Rectal smooth muscle tissue (tissue), 1 donor: ENCODE measurements around the gene PITPNM1.

Source experiments
- H3K27ac ChIP-seq: one replicate; pipeline ENCODE4 v1.7.0; 2013; ENCODE audit warnings: low read depth, low read length, inconsistent platforms
- H3K27me3 ChIP-seq: one replicate; pipeline ENCODE4 v1.7.0; 2013; ENCODE audit warnings: low read length; ENCODE audit not compliant: control insufficient read depth, insufficient read depth
- H3K36me3 ChIP-seq: one replicate; pipeline ENCODE4 v1.7.0; 2013; ENCODE audit warnings: low read length; ENCODE audit not compliant: control insufficient read depth, insufficient read depth
- H3K4me1 ChIP-seq: one replicate; pipeline ENCODE4 v1.7.0; 2013; ENCODE audit warnings: low read length; ENCODE audit not compliant: control insufficient read depth, insufficient read depth
- H3K4me3 ChIP-seq: one replicate; pipeline ENCODE4 v1.7.0; 2013; ENCODE audit warnings: low read length
- H3K9ac ChIP-seq: one replicate; pipeline ENCODE4 v1.7.0; 2013; ENCODE audit warnings: low read length

PITPNM1 gene

DNA sequence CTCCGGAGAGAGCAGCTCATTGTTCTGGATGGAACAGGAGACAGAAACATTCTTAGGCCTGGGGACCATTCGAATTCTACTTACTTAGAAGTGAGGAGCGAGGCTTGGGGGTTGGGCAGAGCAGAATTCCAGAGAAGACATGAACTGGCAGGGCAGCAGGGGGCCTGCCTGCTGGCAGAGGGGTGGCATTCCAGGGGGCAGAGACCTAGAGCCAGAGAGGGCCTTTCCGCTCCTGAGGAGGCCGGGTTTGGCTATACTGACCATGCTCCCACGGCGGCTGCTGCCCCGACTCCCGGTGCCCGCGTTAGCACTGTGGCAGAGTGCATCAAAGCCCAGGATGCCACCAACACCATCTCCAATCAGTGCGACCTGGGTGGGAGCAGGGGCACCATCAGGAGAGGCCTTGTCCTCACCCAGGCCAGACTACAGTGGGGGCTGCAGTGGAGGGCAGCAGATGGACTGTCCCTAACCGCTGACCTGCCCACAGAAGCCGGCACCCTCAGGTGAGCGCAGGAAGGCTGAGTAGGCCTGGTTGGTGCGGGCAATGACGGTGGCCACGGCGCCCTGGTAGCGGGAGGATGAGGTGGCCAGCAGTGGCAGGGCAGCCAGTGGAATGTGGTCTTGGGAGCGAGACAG is 7.4 kb downstream of the PITPNM1 start:
- no peak overlapping the region for H3K9ac ChIP-seq
- H3K4me1 ChIP-seq: no peaks in the 10 kb centered on the region
- peaks cover 6% of the 10 kb centered on the region for H3K36me3 ChIP-seq
- H3K27me3 ChIP-seq: no peaks in the 10 kb centered on the region
- no peak overlapping the region for H3K27ac ChIP-seq
- no peak overlapping the region for H3K4me3 ChIP-seq

DNA sequence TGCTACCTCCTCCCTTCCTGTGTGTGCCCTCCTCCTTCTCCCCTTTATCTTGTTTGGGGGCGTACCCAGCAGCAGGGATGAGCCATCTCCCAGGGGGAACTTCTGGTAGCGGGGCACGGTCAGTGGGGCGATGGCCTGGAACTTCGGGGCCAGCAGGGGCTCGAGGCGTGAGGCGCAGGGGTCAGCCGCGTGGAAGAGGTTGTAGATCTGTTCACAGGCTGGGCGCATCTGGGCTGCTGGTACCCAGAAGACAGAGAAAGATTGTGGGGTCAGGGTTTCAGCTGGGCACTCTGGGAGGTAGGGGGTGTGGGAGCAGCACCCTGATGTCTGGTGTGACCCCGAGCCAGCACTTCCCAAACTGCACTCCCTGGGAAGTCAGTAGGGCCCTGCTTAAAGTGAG is 9.1 kb downstream of the PITPNM1 start:
- Histone ChIP-seq H3K9ac (no peak overlapping the region), H3K36me3 (peaks cover 6% of the 10 kb centered on the region), H3K4me1 (no peaks in the 10 kb centered on the region), H3K27me3 (no peaks in the 10 kb centered on the region), H3K27ac (no peak overlapping the region), H3K4me3 (no peak overlapping the region)

DNA sequence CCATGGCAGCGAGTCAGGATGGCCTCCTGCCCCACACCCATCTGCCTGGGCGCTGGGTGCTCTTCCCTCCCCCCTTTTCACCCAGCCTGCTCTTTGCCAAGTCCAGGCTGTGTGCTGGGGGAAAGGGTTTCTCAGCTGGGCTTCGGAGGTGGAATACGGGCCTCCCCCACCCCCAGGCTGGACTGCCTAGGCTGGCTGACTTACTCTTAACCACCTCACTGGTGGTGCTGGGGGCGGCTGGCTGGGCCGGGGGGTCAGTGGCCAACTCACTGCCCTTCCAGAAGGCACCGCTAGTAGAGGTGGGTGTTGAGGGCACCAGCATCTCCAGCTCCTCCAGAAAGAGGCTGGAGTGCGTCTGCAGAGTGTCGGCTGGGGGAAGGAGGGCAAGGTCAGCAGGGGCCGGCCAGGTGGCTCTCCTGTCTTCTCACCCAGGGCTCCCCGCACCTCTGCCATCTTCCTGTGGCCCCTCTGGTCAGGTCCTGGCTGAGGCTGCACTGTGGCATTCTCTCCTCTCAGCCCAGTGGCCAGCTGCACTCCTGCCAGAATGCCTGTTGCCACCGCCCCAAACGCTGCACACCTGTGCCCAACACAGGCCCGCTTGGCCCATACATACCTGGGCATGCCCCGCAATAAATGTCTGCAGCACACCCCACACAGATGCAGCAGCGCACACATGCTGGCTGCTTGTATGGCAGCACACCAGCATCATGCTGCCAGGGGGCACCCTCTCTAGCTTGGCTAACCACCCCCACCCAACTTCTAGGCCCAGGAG is 9.7 kb downstream of the PITPNM1 start:
- H3K36me3 ChIP-seq: peaks cover 6% of the 10 kb centered on the region
- H3K27ac ChIP-seq: no peak overlapping the region
- no peaks in the 10 kb centered on the region for H3K4me1 ChIP-seq
- H3K9ac ChIP-seq: no peak overlapping the region
- H3K4me3 ChIP-seq: no peak overlapping the region
- H3K27me3 ChIP-seq: no peaks in the 10 kb centered on the region

DNA sequence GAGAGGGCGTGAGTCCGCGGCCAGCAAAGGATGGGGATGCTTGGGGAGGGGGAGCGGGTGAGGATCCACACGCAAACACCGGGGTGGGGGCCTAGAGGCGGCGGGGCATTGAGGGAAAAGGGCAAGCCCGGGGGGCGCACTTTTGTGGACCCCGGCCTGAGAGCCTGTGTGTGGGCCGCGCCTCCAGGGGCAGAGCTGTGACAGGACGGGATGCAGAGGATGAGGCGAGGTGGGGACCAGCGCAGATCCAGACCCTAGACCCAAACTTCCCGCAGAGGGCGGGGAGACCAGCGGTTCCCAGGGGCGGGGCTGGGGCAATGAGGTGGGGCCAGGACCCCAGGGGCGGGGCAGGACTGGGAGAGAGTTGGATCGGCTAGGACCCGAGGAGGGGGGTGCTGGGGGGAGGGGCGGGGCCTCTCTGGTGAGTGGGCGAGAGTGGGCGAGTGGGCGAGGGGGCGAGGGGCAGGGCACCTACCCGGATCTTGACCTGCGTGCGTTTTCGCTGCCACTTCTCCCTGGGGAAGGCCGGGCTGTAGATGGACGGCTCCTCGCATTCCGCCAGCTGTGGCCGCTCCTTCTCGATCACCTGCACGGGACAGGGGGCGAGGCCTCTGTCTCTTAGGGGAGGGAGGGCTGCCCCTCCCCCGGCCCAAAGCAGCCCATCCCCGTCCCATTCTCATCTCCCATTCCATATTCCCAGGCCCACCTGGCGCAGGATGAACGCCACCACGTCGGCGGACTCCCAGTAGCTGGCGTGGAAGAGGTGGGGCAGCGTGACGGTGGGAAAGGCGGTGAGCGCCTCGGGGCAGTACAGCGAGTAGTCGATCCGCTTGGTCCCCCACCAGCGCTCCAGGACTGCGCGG is 10.6 kb downstream of the PITPNM1 start:
- Histone ChIP-seq H3K27ac (no peak overlapping the region), H3K4me3 (no peak overlapping the region), H3K9ac (no peak overlapping the region), H3K4me1 (no peaks in the 10 kb centered on the region), H3K27me3 (no peaks in the 10 kb centered on the region), H3K36me3 (peaks cover 12% of the 10 kb centered on the region)

DNA sequence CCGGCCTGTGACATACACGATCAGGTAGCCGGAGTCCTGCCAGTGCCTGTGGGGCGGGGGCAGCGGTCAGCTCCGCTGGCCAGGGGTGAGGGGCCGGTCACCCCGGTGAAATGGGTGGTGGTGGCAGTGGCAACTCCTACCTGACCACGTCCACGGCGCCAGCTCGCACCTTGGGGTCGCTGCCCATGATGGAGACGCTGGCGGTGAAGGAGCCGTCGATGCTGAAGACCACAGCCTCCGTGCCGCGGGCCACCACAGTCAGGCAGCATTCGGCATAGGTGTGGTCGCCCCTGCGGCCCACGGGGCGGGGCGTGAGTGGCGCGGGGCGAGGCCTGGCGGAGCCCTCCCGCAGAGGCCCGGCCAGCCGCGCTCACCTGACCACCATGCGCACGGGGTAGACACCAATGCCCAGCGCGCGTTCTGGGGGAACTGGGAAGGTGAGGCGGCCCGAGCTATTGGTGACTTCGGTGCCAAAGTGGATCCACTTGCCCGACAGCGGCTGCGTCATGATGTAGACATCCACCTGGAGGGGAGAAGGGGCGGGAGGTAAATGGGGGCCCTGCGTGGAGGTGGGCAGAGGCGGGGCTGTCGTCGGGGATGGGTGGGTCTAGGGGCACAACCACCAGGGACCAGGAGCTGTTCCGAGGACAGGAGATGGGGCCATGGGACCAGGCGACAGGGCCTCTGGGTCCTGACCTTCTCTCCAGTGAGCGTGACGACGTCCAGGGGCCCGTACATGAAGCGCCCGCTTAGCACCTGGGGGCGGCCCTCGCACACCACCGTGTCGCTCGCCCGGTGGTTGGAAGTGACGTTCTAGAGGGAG is 11.4 kb downstream of the PITPNM1 start:
- H3K4me3 ChIP-seq: no peak overlapping the region
- no peaks in the 10 kb centered on the region for H3K27me3 ChIP-seq
- H3K27ac ChIP-seq: no peak overlapping the region
- H3K36me3 ChIP-seq: peaks cover 11% of the 10 kb centered on the region
- H3K4me1 ChIP-seq: no peaks in the 10 kb centered on the region
- no peak overlapping the region for H3K9ac ChIP-seq

DNA sequence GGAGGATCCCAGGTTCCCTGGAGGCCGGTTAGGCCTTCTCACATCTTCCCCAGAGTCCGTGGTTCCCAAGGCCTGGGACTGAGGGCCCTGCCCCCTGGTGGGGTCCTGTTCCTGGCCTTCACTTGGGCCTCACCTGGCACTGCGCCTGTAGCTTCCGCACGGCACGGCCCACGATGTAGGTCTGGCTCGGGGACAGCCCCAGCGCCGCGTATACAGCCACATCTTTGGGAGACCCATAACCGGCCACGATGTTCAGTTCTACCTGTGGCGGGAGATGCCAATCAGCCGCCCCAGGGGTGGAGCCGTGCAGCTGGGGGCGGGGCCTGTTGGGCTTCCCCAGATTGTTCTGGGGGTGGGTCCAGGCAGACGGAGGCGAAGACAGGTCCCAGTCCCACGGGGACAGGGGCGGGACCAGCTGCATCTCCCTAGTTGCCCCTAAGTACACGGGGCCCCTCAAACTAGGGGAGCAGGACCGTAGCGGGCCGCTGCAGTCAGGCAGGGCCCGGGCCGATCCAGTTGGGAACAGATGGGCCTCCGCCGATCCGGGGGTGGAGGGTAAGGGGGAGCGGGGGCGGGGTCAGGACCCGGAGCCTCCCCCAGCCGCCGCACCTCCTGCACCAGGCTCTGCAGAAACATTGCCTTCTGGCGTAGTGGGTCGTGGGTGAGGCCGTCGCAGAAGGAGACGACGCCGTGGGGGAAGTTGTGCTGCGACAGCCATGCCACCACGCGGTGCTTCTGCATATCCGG is 12.2 kb downstream of the PITPNM1 start:
- no peak overlapping the region for H3K27ac ChIP-seq
- peaks cover 11% of the 10 kb centered on the region for H3K36me3 ChIP-seq
- no peak overlapping the region for H3K9ac ChIP-seq
- no peaks in the 10 kb centered on the region for H3K4me1 ChIP-seq
- H3K4me3 ChIP-seq: no peak overlapping the region
- no peaks in the 10 kb centered on the region for H3K27me3 ChIP-seq

DNA sequence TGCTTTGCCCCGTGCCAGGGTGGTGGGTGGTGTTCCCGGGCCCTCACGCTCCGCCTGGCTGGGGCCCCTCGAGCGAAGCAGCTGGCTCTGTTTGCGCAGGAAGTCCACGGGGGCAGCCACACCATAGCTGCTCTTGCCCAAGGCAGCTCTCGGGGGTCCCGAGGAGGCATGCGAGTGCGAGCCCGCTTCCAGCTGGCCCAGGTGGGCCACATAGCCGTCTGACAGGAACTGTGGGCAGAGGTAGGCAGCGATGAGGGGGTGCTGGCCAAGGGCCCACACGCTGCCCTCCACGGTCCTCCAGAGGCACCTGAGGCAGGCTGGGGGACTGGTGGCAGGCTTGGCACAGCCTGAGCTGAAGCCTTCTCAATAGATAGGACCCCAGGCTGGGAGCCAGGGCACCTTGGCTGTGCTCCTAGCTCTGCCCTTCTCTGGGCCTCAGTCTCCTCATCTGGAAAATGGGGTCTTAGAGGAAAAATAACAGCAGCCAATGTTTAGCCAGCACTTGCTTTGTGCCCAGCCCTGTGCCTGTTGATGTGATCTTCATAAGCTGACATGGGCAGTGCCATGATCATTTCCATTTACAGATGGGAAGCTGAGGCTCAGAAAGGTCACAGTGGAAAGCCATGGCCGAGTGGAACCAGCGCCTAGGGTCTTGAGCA is 13.0 kb downstream of the PITPNM1 start:
- no peak overlapping the region for H3K9ac ChIP-seq
- H3K36me3 ChIP-seq: peaks cover 14% of the 10 kb centered on the region
- H3K4me1 ChIP-seq: no peaks in the 10 kb centered on the region
- H3K27me3 ChIP-seq: no peaks in the 10 kb centered on the region
- H3K4me3 ChIP-seq: no peak overlapping the region
- no peak overlapping the region for H3K27ac ChIP-seq

DNA sequence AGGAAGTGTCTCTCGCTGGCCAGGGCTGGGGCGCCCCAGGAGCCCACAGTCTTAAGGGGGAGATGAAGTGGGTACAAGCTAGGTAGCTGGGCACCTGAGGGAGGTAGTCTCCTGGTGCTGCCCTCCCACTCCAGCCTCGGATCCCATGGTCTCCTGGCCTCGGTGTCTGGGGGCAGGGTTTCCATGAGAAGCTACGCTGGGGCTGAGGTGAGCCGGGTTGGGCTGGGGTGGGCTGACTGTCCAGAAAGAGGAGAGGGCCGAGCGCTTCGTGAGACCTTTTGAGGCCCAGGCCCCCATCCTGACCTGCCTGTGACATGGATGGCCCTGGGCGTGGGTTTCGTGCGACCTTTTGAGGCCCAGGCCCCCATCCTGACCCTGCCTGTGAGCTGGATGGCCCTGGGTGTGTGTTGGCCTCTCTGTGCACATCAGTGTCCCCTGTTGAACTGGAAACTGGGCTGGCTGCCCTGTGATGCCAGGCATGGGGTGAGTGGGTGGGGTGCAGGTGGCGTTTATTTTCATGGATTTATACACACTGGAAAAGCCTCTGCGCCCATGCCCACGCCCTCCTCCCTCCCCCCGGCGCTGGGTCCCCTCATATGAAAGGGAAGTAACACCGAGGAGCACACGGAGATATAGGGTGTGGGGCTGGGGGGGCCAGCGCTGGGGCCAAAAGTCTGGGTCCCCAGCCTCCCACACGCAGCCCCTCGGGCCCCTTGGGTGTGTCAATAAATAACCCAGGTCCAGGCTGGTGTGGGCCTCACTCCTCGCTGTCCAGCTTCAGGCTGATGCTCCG is 13.7 kb downstream of the PITPNM1 start:
- H3K4me1 ChIP-seq: no peaks in the 10 kb centered on the region
- peaks cover 14% of the 10 kb centered on the region for H3K36me3 ChIP-seq
- no peak overlapping the region for H3K4me3 ChIP-seq
- H3K27ac ChIP-seq: no peak overlapping the region
- no peak overlapping the region for H3K9ac ChIP-seq
- no peaks in the 10 kb centered on the region for H3K27me3 ChIP-seq

DNA sequence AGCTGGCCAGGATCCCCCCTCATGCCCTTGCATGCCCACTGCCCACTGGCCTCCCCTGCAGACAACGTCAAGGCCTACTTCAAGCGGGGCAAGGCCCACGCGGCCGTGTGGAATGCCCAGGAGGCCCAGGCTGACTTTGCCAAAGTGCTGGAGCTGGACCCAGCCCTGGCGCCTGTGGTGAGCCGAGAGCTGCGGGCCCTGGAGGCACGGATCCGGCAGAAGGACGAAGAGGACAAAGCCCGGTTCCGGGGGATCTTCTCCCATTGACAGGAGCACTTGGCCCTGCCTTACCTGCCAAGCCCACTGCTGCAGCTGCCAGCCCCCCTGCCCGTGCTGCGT is 14.5 kb downstream of the PITPNM1 start:
- Histone ChIP-seq H3K36me3 (peaks cover 11% of the 10 kb centered on the region), H3K4me3 (no peak overlapping the region), H3K27ac (no peak overlapping the region), H3K9ac (no peak overlapping the region), H3K4me1 (no peaks in the 10 kb centered on the region), H3K27me3 (no peaks in the 10 kb centered on the region)

DNA sequence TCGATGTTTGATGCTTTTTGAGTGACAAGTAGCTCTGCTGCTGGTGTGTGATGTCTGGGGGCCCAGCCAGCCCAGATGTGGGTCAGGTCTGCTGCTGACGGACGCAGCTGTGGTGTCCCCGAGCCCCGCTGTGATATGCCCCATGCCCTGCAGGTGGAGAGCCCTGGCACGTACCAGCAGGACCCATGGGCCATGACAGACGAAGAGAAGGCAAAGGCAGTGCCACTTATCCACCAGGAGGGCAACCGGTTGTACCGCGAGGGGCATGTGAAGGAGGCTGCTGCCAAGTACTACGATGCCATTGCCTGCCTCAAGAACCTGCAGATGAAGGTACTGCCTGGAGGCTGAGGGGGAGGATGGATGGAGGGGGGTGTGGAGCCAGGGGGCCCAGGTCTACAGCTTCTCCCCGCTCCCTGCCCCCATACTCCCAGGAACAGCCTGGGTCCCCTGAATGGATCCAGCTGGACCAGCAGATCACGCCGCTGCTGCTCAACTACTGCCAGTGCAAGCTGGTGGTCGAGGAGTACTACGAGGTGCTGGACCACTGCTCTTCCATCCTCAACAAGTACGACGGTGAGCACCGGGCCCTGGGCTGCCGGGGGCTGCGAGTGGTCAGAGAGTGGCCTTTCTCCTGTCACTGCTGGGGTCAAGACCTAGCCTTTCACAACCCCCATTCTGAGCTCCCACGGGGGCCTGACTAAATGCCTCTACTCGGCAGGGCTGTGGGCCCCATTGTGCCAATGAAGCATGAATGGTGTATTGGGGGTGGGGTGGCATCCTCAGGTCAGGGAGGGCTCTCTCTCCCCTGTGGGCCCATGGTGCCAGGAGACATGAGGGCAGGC is 15.1 kb downstream of the PITPNM1 start:
- Histone ChIP-seq H3K27me3 (no peaks in the 10 kb centered on the region), H3K4me3 (no peak overlapping the region), H3K4me1 (no peaks in the 10 kb centered on the region), H3K36me3 (peaks cover 11% of the 10 kb centered on the region), H3K9ac (no peak overlapping the region), H3K27ac (no peak overlapping the region)
